Measurements from ENCODE around the gene DIPK1B. TPM values are rescaled to one million over a fixed set of nuclear protein-coding genes. Genes with fewer than 3 reads are reported as not detected.

The DIPK1B gene
- total RNA-seq, 4 donors from 2014 or later = 19.4 to 23.6 (median 22.6) TPM

DNA sequence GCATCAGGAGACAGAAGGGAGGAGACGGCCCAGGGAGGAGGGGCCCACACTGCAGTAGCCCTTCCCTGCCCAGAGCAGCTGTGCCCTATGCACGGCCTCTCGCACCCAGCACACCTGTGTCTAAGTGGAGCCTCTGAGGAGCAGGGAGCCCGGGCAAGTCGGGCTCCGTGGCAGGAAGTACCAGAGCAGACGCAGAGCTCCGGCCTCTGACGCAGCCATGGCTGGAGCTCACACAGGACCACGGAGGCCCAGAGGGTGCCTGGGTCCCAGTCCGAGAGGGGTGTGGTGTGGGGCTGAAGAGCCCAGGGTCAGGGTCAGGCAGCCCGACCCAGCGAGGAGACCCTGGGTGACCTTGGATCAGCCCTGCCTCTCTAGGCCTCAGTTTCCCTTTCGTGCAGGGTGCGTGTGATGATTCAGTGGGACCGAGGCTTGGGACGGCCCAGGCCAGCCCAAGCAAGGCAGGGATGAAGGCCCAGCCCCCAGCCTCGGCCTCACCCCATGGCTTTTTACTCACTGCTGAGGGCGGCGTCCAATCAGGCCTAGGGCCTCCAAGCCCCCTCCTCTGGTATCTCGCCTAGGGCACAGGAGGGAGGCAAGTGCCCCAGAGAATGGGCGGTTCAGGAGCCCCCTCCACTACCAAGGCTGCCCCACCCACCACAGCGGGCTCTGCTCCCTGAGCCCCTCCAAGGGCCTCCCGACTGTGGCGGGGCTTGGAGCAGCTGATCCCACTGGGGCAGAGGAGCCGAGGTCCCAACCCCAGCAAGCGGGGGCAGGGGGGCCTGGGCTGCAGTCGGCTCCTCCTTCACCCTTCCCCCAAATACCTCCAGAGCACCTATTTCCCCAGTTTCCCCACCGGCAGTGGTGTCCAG, 20.8 kb upstream of the DIPK1B start:
- intact Hi-C loops (cut with DNase I) = no loop called here
- no peaks in the 10 kb centered on the region for H3K27me3 ChIP-seq
- peak overlapping the region; percentile 75 to 92 (median 83) for H3K27ac ChIP-seq
- no peaks in the 10 kb centered on the region for H3K9me3 ChIP-seq
- no peak for DNase-seq
- H3K4me3 ChIP-seq (replicated peaks in 1 of 3) = no peak overlapping the region
- H3K4me1 ChIP-seq = peaks cover 56 to 89% of the 10 kb centered on the region in 2 donors
- H3K36me3 ChIP-seq = no peaks in the 10 kb centered on the region
- 87 to 91% methylated on average over 11 to 18 of the region's 29 CpGs for WGBS, 2 donors
- TF ChIP-seq CTCF (IDR thresholded peaks at IDR 0.05) = no peak
- TF ChIP-seq POLR2A (IDR thresholded peaks at IDR 0.05) = no peak

- Histone ChIP-seq H3K36me3 (no peaks in the 10 kb centered on the region), H3K4me1 (peaks cover 56 to 94% of the 10 kb centered on the region in 2 donors), H3K27me3 (no peaks in the 10 kb centered on the region), H3K4me3 (replicated peaks in 1 of 3) (no peak overlapping the region), H3K27ac (peak overlapping the region in 2 of 3 donors; percentile 17 to 75), H3K9me3 (no peaks in the 10 kb centered on the region)
- 89 to 91% methylated on average over 39 to 46 of the region's 46 CpGs for WGBS, 2 donors
- TF ChIP-seq CTCF (IDR thresholded peaks at IDR 0.05) (no peak), POLR2A (IDR thresholded peaks at IDR 0.05) (no peak)
- intact Hi-C loops (cut with DNase I) = no loop called here
- no peak for DNase-seq
Measured at GRCh38 chr9:136692185-136693134, 19.9 kb upstream of the DIPK1B start.

GRCh38 chr9:136693135-136693489, 19.3 kb upstream of the DIPK1B start:
- intact Hi-C loops (cut with DNase I) = no loop called here
- H3K27ac ChIP-seq = peak overlapping the region; percentile 69 to 75 (median 75)

GRCh38 chr9:136693490-136694162, 18.7 kb upstream of the DIPK1B start:
- DNase-seq = peak; percentile 91
- no peaks in the 10 kb centered on the region for H3K27me3 ChIP-seq
- no peaks in the 10 kb centered on the region for H3K9me3 ChIP-seq
- no peak for TF ChIP-seq CTCF (IDR thresholded peaks at IDR 0.05)
- no peak for TF ChIP-seq POLR2A (IDR thresholded peaks at IDR 0.05)
- WGBS, 2 donors = 63 to 90% methylated on average over 5 to 12 of the region's 15 CpGs
- H3K27ac ChIP-seq = peak overlapping the region; percentile 69 to 75 (median 75)
- intact Hi-C loops (cut with DNase I) = no loop called here
- H3K36me3 ChIP-seq = no peaks in the 10 kb centered on the region
- peaks cover 47 to 89% of the 10 kb centered on the region in 2 donors for H3K4me1 ChIP-seq
- no peak overlapping the region for H3K4me3 ChIP-seq (replicated peaks in 1 of 3)

More at GRCh38 chr9:136693135-136693489, 19.3 kb upstream of the DIPK1B start:
- no peak for DNase-seq
- H3K4me1 ChIP-seq = peaks cover 49 to 94% of the 10 kb centered on the region in 2 donors
- no peak overlapping the region for H3K4me3 ChIP-seq (replicated peaks in 1 of 3)
- no peaks in the 10 kb centered on the region for H3K27me3 ChIP-seq
- no peak for TF ChIP-seq POLR2A (IDR thresholded peaks at IDR 0.05)
- no peaks in the 10 kb centered on the region for H3K9me3 ChIP-seq
- WGBS, 2 donors = 74% methylated on average over 14 of the region's 14 CpGs
- H3K36me3 ChIP-seq = no peaks in the 10 kb centered on the region

All from thyroid gland (tissue), 4 donors.